Esophagus muscularis mucosa (tissue), 4 donors: ENCODE results near the gene GPR15. TPM values are rescaled to one million over a fixed set of nuclear protein-coding genes. Genes with fewer than 3 reads are reported as not detected.

ENCODE experiments used
- DNase-seq: peaks from one replicate; pipeline ENCODE4 v3.0.0-alpha.2; 2017; ENCODE audit errors: extremely low spot score
- H3K27ac ChIP-seq, 4 donors: fragments of 200-600 bp; sonication (generic); replicated peaks in 1 of 4; 1 replicate in 3 of 4; 2 replicates in 1 of 4; pipeline ENCODE4 v1.5.1; 2016 to 2019; ENCODE audit warnings: mild to moderate bottlenecking in 1 of 4
- H3K27me3 ChIP-seq, 4 donors: fragments of 200-600 bp; sonication (generic); one replicate each; pipeline versions ENCODE4 v1.5.1 to v1.6.0; 2016 to 2019
- H3K36me3 ChIP-seq, 4 donors: fragments of 200-600 bp; sonication (generic); one replicate each; pipeline ENCODE4 v1.5.1; 2016 to 2019
- H3K4me1 ChIP-seq, 4 donors: fragments of 200-600 bp; sonication (generic); one replicate each; pipeline ENCODE4 v1.5.1; 2016 to 2019
- H3K4me3 ChIP-seq, 4 donors: fragments of 200-600 bp; sonication (generic); 1 replicate in 2 of 4; 2 replicates in 2 of 4; pipeline ENCODE4 v1.5.1; 2016 to 2019; ENCODE audit warnings: mild to moderate bottlenecking in 4 of 4, moderate library complexity in 1 of 4
- H3K9me3 ChIP-seq, 4 donors: fragments of 200-600 bp; sonication (generic); 1 replicate in 3 of 4; 2 replicates in 1 of 4; pipeline ENCODE4 v1.5.1; 2016 to 2019
- EP300 ChIP-seq: sonication (generic); formaldehyde crosslinking; IDR thresholded peaks from one replicate; pipeline ENCODE4 v1.6.1; 2017; ENCODE audit warnings: antibody characterized with exemption
- POLR2A ChIP-seq: fragments of 450-650 bp; IDR thresholded peaks from one replicate; pipeline ENCODE4 v1.6.1; 2017; ENCODE audit warnings: antibody characterized with exemption, moderate library complexity, mild to moderate bottlenecking, low read depth
- POLR2AphosphoS5 ChIP-seq, 2 donors: sonication (generic); formaldehyde crosslinking; IDR thresholded peaks; one replicate each; pipeline ENCODE4 v1.6.1; 2017; ENCODE audit warnings: antibody characterized with exemption in 2 of 2
- WGBS: methylation state at CpG from one replicate; pipeline ENCODE4 v1.1.5; 2018; 5-methylcytosine and 5-hydroxymethylcytosine counted together
- intact Hi-C: fragments of 100-400 bp; cut with DNase I; formaldehyde crosslinking; loops from one replicate; pipeline ENCODE4 v1.15.1; 2023
- total RNA-seq, 4 donors: library from RNA; depleted of rRNA; stranded (reverse); fragments of >200 nt; gene quantifications; one replicate each; pipeline versions ENCODE4 v1.1.0 to v1.2.1, GENCODE V29; 2016
- TF ChIP-seq, protein P1 (sequence below), 3 experiments: fragments of 200-600 bp in 2 of 3; fragments of 450-650 bp in 1 of 3; sonication (generic) in 2 of 3; IDR thresholded peaks; one replicate each; pipeline ENCODE4 v1.5.1; 2017 to 2019; ENCODE audit warnings: antibody characterized with exemption in 3 of 3, mild to moderate bottlenecking in 2 of 3, moderate library complexity in 1 of 3

GPR15 gene
- total RNA-seq, 4 donors from 2014 or later = 0.32 TPM; not detected in 3

DNA sequence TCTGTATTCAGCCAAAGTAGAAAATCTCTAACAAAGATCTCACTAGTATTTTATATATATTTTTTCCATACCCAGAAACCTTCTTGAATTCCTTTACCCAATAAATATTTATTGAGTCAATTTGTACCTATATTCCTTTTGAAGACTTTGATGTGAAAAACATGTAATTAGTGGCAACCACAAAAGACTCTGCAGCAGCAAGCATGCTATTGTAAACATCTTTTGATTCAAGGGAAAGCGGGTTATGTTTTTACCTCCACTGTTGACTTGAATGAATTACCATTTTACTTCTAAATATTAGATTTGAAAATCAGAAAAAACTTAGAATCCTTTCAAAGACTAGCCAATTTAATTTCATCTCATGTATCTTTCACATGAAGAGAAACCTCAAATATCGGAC, 2.4 kb downstream of the GPR15 start:
- WGBS = 93% methylated on average over 2 of the region's 2 CpGs
- Histone ChIP-seq H3K27me3 (no peaks in the 10 kb centered on the region), H3K4me1 (no peaks in the 10 kb centered on the region), H3K27ac (no peak overlapping the region), H3K9me3 (no peaks in the 10 kb centered on the region), H3K4me3 (no peak overlapping the region), H3K36me3 (no peaks in the 10 kb centered on the region)
- no peak for DNase-seq
- intact Hi-C loops = no loop called here
- TF ChIP-seq POLR2AphosphoS5 (IDR thresholded peaks at IDR 0.05) = no peak
- no peak for TF ChIP-seq POLR2A
- TF ChIP-seq, protein P1, sequence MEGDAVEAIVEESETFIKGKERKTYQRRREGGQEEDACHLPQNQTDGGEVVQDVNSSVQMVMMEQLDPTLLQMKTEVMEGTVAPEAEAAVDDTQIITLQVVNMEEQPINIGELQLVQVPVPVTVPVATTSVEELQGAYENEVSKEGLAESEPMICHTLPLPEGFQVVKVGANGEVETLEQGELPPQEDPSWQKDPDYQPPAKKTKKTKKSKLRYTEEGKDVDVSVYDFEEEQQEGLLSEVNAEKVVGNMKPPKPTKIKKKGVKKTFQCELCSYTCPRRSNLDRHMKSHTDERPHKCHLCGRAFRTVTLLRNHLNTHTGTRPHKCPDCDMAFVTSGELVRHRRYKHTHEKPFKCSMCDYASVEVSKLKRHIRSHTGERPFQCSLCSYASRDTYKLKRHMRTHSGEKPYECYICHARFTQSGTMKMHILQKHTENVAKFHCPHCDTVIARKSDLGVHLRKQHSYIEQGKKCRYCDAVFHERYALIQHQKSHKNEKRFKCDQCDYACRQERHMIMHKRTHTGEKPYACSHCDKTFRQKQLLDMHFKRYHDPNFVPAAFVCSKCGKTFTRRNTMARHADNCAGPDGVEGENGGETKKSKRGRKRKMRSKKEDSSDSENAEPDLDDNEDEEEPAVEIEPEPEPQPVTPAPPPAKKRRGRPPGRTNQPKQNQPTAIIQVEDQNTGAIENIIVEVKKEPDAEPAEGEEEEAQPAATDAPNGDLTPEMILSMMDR (IDR thresholded peaks at IDR 0.05) = no peak
- no peak for TF ChIP-seq EP300

DNA sequence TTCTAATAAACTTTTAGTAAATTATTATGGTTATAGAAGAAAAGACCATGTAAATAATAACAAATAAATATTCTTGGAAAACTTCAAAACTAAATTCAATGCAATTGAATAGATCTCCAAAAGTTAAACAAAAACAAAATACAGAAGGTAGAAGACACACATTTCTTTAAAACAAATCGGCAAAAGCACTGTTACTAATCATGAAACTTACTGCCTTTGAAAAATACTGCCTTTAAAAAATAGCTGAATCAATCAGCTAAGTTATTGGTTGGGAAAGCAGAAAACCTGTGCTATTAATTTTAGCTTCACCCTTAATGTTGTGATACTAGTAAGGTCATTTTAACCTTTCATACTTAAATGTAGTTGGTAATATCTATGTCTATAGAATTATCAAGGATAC, 3.0 kb downstream of the GPR15 start:
- Histone ChIP-seq H3K4me3 (no peak overlapping the region), H3K9me3 (no peaks in the 10 kb centered on the region), H3K27ac (no peak overlapping the region), H3K36me3 (no peaks in the 10 kb centered on the region), H3K27me3 (no peaks in the 10 kb centered on the region), H3K4me1 (no peaks in the 10 kb centered on the region)
- no peak for DNase-seq
- intact Hi-C loops = no loop called here
- 88% methylated on average over 1 of the region's 1 CpG for WGBS
- TF ChIP-seq EP300 (no peak), POLR2A (no peak), POLR2AphosphoS5 (IDR thresholded peaks at IDR 0.05) (no peak)
- TF ChIP-seq, protein P1 (IDR thresholded peaks at IDR 0.05) = no peak

DNA sequence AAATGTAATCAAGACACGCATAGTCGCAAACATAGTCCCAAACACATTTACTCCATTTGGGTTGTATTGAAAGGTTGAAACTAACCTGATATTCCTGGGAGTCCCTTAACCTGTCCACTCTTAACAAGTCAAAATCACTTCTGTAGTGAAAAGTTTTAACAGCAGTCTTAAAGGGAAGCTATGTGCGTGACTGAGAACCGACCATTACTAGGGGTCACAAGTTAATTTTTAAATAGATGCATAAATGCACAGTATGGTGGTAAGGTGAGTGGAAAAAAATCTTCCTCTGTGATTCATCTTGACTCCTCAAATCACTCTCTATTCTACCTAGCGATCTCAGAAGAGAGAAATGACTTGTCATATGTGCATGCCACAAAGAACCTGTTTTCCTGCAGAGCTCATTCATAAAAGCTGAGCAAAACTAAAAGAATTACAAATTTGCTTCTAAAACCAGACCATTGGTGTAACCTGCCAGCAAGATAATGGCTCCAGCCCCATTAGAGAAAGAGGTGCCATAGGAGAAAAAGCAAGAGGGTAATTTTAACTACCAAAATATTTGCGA, 4.8 kb downstream of the GPR15 start:
- DNase-seq = no peak
- Histone ChIP-seq H3K27me3 (no peaks in the 10 kb centered on the region), H3K36me3 (no peaks in the 10 kb centered on the region), H3K27ac (no peak overlapping the region), H3K9me3 (no peaks in the 10 kb centered on the region), H3K4me1 (no peaks in the 10 kb centered on the region), H3K4me3 (no peak overlapping the region)
- TF ChIP-seq EP300 (no peak), POLR2AphosphoS5 (IDR thresholded peaks at IDR 0.05) (no peak), POLR2A (no peak)
- TF ChIP-seq, protein P1 (IDR thresholded peaks at IDR 0.05) = no peak
- WGBS = 87% methylated on average over 6 of the region's 6 CpGs
- intact Hi-C loops = no loop called here

DNA sequence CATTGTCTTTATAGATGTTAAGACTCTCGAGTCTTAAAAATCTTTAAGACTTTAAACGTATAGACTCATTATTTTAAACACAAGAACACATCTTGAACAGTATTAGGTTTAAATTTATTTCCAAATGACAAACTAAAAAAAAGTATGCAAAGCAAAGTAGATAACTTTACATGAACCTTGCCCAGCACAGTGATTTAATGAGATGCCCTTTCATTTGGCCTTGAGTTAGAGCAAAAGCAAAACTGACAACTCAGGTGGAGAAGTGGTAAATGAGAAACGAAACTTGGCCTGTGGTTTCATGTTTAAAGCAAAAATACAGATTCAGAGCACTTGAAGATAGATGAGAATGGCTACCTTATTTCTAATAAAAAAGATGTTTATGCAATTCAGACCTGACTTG, 8.6 kb downstream of the GPR15 start:
- DNase-seq = no peak
- H3K4me1 ChIP-seq = no peaks in the 10 kb centered on the region
- H3K4me3 ChIP-seq = no peak overlapping the region
- 79% methylated on average over 3 of the region's 3 CpGs for WGBS
- no peak for TF ChIP-seq POLR2A
- no peak for TF ChIP-seq EP300
- TF ChIP-seq POLR2AphosphoS5 (IDR thresholded peaks at IDR 0.05) = no peak
- TF ChIP-seq, protein P1 (IDR thresholded peaks at IDR 0.05) = no peak
- no peak overlapping the region for H3K27ac ChIP-seq
- intact Hi-C loops = no loop called here
- H3K36me3 ChIP-seq = no peaks in the 10 kb centered on the region
- no peaks in the 10 kb centered on the region for H3K9me3 ChIP-seq
- no peaks in the 10 kb centered on the region for H3K27me3 ChIP-seq

DNA sequence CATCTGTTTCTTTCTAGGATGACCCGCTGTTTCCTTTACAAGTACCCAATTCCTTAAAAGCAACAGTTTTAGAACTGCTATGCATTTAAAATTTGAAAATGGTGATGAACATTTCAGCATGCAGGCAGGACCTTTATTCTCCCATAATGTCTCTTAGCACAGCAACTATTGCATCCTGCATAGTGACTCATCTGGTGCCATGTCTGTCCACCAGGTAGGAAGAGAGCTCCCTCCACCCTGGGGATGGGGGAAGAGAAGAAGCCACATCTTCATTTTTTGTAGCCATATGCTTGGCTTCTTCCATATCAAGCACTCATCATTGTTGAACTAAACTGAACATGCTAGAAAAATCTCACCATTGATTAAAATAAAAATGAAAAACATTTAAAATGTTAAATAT, 9.9 kb downstream of the GPR15 start:
- H3K4me3 ChIP-seq = no peak overlapping the region
- no peak for DNase-seq
- TF ChIP-seq POLR2AphosphoS5 (IDR thresholded peaks at IDR 0.05) = no peak
- TF ChIP-seq EP300 = no peak
- no peak for TF ChIP-seq POLR2A
- TF ChIP-seq, protein P1 (IDR thresholded peaks at IDR 0.05) = no peak
- no peaks in the 10 kb centered on the region for H3K4me1 ChIP-seq
- 81% methylated on average over 1 of the region's 1 CpG for WGBS
- intact Hi-C loops = no loop called here
- H3K9me3 ChIP-seq = no peaks in the 10 kb centered on the region
- no peaks in the 10 kb centered on the region for H3K36me3 ChIP-seq
- no peak overlapping the region for H3K27ac ChIP-seq
- no peaks in the 10 kb centered on the region for H3K27me3 ChIP-seq
